Body of pancreas (tissue), 4 donors: Measurements from ENCODE around the gene FKBP1B. TPM values are rescaled to one million over a fixed set of nuclear protein-coding genes. Genes with fewer than 3 reads are reported as not detected.
"Not testable (repeated sequence)": the region's sequence is repeated elsewhere in the genome, so short reads cannot be mapped to it uniquely, and the experiment has no call there.

Experiments used
- ATAC-seq: fragments of 150-250 bp; one replicate; pipeline ENCODE4 v1.9.1; 2016
- DNase-seq, 4 donors: peaks; one replicate each; pipeline ENCODE4 v3.0.0-alpha.2; 2019
- H3K27ac ChIP-seq, 4 donors: fragments of 200-600 bp; sonication (generic); 1 replicate in 3 of 4; 2 replicates in 1 of 4; pipeline versions ENCODE4 v1.5.1 to v1.6.1; 2016 to 2019; ENCODE audit warnings: mild to moderate bottlenecking in 1 of 4, mixed read lengths in 1 of 4, moderate library complexity in 1 of 4
- H3K27me3 ChIP-seq, 2 donors: fragments of 200-600 bp; sonication (generic); one replicate each; pipeline ENCODE4 v1.6.0; 2016; ENCODE audit warnings: mild to moderate bottlenecking in 1 of 2
- H3K36me3 ChIP-seq, 2 donors: fragments of 200-600 bp; sonication (generic); replicated peaks in 1 of 2; 2 replicates each; pipeline ENCODE4 v1.5.1; 2016; ENCODE audit warnings: low read depth in 2 of 2; ENCODE audit not compliant: insufficient read depth in 1 of 2
- H3K4me1 ChIP-seq: fragments of 200-600 bp; sonication (generic); one replicate; pipeline ENCODE4 v1.6.0; 2016
- H3K4me3 ChIP-seq, 2 donors: fragments of 200-600 bp; sonication (generic); 1 replicate in 1 of 2; 2 replicates in 1 of 2; pipeline ENCODE4 v1.5.1; 2016 to 2019
- H3K9me3 ChIP-seq, 3 donors: fragments of 200-600 bp; sonication (generic); 1 replicate in 2 of 3; 2 replicates in 1 of 3; pipeline ENCODE4 v1.5.1; 2016
- POLR2A ChIP-seq, 3 donors: fragments of 450-650 bp; IDR thresholded peaks; one replicate each; pipeline ENCODE4 v1.6.1; 2016; ENCODE audit warnings: antibody characterized with exemption in 3 of 3, mild to moderate bottlenecking in 2 of 3
- WGBS, 2 donors: methylation state at CpG; one replicate each; pipeline ENCODE4 v1.1.5; 2017; 5-methylcytosine and 5-hydroxymethylcytosine counted together
- intact Hi-C: fragments of 100-400 bp; cut with DNase I; formaldehyde crosslinking; loops from one replicate; pipeline ENCODE4 v1.15.1; 2023
- total RNA-seq, 2 donors: library from RNA; depleted of rRNA; stranded (reverse); fragments of >200 nt; gene quantifications; one replicate each; pipeline ENCODE4 v1.1.0, GENCODE V29; 2016
- TF ChIP-seq, protein P1 (sequence below), 7 experiments: fragments of 450-650 bp in 4 of 7; fragments of 200-600 bp in 3 of 7; sonication (generic) in 3 of 7; IDR thresholded peaks; one replicate each; pipeline ENCODE4 v1.5.1; 2016 to 2019; ENCODE audit warnings: antibody characterized with exemption in 7 of 7

FKBP1B gene
- total RNA-seq, 2 donors from 2014 or later: 10.5 to 12.7 TPM

GRCh38 chr2:24088821-24089359 is 39.3 kb downstream of the FKBP1B start:
- Histone ChIP-seq H3K9me3 (no peaks in the 10 kb centered on the region), H3K36me3 (no peaks in the 10 kb centered on the region), H3K4me1 (peaks cover 7% of the 10 kb centered on the region), H3K27ac (no peak overlapping the region), H3K4me3 (no peak overlapping the region), H3K27me3 (no peaks in the 10 kb centered on the region)
- TF ChIP-seq POLR2A (IDR thresholded peaks at IDR 0.05): no peak
- 54 to 66% methylated on average over 2 of the region's 2 CpGs for WGBS, 2 donors
- no peak for DNase-seq
- intact Hi-C loops: no loop called here
- ATAC-seq: no peak

DNA sequence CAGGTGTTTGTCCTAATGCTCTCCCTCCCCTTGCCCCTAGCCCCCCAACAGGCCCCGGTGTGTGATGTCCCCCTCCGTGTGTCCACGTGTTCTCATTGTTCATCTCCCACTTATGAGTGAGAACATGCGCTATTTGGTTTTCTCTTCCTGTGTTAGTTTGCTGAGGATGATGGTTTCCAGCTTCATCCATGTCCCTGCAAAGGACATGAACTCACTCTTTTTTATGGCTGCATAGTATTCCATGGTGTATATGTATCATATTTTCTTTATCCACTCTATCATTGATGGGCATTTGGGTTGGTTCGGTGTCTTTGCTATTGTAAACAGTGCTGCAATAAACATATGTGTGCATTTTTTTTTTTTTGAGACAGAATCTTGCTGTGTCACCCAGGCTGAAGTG is 43.7 kb downstream of the FKBP1B start:
- ATAC-seq, H3K4me1 ChIP-seq, DNase-seq, H3K27ac ChIP-seq, H3K36me3 ChIP-seq, H3K9me3 ChIP-seq, intact Hi-C loops, H3K4me3 ChIP-seq, H3K27me3 ChIP-seq: not testable (repeated sequence)
- 96 to 97% methylated on average over 5 of the region's 5 CpGs for WGBS, 2 donors

DNA sequence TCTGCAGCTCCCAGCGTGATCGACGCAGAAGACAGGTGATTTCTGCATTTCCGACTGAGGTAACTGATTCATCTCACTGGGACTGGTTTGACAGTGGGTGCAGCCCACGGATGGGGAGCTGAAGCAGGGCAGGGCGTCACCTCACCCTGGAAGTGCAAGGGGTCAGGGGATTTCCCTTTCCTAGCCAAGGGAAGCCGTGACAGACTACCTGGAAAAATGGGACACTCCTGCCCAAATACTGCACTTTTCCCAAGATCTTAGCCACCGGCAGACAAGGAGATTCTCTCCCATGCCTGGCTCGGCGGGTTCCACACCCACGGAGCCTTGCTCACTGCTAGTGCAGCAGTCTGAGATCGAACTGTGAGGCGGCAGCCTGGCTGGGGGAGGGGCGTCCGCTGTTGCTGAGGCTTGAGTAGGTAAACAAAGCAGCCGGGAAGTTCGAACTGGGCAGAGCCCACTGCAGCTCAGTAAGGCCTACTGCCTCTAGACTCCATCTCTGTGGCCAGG is 45.7 kb downstream of the FKBP1B start:
- H3K9me3 ChIP-seq, H3K36me3 ChIP-seq, H3K4me1 ChIP-seq, ATAC-seq, H3K27ac ChIP-seq, H3K4me3 ChIP-seq, intact Hi-C loops, DNase-seq, H3K27me3 ChIP-seq: not testable (repeated sequence)
- WGBS, 2 donors: 72 to 89% methylated on average over 11 to 17 of the region's 17 CpGs

GRCh38 chr2:24100732-24101131 is 51.2 kb downstream of the FKBP1B start:
- 82 to 91% methylated on average over 2 of the region's 2 CpGs for WGBS, 2 donors
- ATAC-seq: not testable (repeated sequence)

GRCh38 chr2:24101992-24102391 is 52.5 kb downstream of the FKBP1B start:
- no peak for ATAC-seq
- intact Hi-C loops: no loop called here
- 84 to 89% methylated on average over 2 of the region's 2 CpGs for WGBS, 2 donors

More at GRCh38 chr2:24100732-24101131, 51.2 kb downstream of the FKBP1B start:
- H3K27ac ChIP-seq, intact Hi-C loops, H3K36me3 ChIP-seq, H3K9me3 ChIP-seq, H3K4me1 ChIP-seq, H3K4me3 ChIP-seq, H3K27me3 ChIP-seq, DNase-seq: not testable (repeated sequence)

DNA sequence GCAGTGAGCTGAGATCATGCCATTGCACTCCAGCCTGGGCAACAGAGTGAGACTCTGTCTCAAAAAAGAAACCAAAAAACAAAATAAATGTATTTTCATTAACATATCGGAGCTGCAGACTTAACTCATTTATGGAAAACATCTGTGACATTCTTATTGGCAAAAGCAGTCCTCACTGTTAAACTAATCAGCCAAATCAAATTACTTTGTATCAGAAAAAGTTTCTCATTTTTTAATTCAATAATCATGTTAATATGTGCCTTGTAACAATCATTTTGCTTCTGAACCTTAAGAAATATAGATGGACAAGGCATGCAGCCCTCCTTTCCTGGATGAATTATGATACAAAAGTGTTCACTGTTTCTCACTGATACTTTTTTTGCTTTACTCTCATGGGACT is 53.1 kb downstream of the FKBP1B start:
- ATAC-seq: no peak
- intact Hi-C loops: no loop called here
- H3K9me3 ChIP-seq: no peaks in the 10 kb centered on the region

More at GRCh38 chr2:24101992-24102391, 52.5 kb downstream of the FKBP1B start:
- no peaks in the 10 kb centered on the region for H3K9me3 ChIP-seq
- TF ChIP-seq, protein P1, sequence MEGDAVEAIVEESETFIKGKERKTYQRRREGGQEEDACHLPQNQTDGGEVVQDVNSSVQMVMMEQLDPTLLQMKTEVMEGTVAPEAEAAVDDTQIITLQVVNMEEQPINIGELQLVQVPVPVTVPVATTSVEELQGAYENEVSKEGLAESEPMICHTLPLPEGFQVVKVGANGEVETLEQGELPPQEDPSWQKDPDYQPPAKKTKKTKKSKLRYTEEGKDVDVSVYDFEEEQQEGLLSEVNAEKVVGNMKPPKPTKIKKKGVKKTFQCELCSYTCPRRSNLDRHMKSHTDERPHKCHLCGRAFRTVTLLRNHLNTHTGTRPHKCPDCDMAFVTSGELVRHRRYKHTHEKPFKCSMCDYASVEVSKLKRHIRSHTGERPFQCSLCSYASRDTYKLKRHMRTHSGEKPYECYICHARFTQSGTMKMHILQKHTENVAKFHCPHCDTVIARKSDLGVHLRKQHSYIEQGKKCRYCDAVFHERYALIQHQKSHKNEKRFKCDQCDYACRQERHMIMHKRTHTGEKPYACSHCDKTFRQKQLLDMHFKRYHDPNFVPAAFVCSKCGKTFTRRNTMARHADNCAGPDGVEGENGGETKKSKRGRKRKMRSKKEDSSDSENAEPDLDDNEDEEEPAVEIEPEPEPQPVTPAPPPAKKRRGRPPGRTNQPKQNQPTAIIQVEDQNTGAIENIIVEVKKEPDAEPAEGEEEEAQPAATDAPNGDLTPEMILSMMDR (IDR thresholded peaks at IDR 0.05): no peak
- no peak for TF ChIP-seq POLR2A (IDR thresholded peaks at IDR 0.05)
- H3K36me3 ChIP-seq: no peaks in the 10 kb centered on the region
- DNase-seq: no peak
- H3K4me1 ChIP-seq: no peaks in the 10 kb centered on the region
- H3K27ac ChIP-seq: no peak overlapping the region
- no peak overlapping the region for H3K4me3 ChIP-seq
- H3K27me3 ChIP-seq: no peaks in the 10 kb centered on the region

More for the DNA sequence above, 53.1 kb downstream of the FKBP1B start:
- H3K36me3 ChIP-seq: no peaks in the 10 kb centered on the region
- no peak for DNase-seq
- no peak overlapping the region for H3K4me3 ChIP-seq
- WGBS, 2 donors: 92 to 95% methylated on average over 1 of the region's 1 CpG
- no peaks in the 10 kb centered on the region for H3K4me1 ChIP-seq
- no peak overlapping the region for H3K27ac ChIP-seq
- no peaks in the 10 kb centered on the region for H3K27me3 ChIP-seq
- no peak for TF ChIP-seq POLR2A (IDR thresholded peaks at IDR 0.05)
- TF ChIP-seq, protein P1 (IDR thresholded peaks at IDR 0.05): no peak
